AG04449 (cell line): ENCODE measurements around the gene OR4M1.

ENCODE experiments used
- CTCF ChIA-PET: fragments of 350-600 bp; formaldehyde crosslinking; extraction: SDS; loops from one replicate; lab custom pipeline; 2021; ENCODE audit warnings: antibody characterized with exemption; lab: Yijun Ruan, JAX
- POLR2A ChIA-PET: fragments of 400-600, 350-600 bp; formaldehyde crosslinking; extraction: SDS; loops from one replicate; lab custom pipeline; 2020; ENCODE audit warnings: antibody characterized with exemption, inconsistent platforms; lab: Yijun Ruan, JAX
- DNase-seq: peaks from one replicate; pipeline ENCODE4 v3.0.0-alpha.2; 2010; ENCODE audit warnings: low read depth, low spot score
- H3K4me3 ChIP-seq: 2 replicates; pipeline ENCODE4 v1.5.1; 2011; ENCODE audit warnings: low read depth, mild to moderate bottlenecking, control low read depth, low read length
- TF ChIP-seq, protein P1 (sequence below): IDR thresholded peaks from one replicate; pipeline ENCODE4 v1.5.1; 2011; ENCODE audit warnings: mild to moderate bottlenecking, moderate library complexity, low read length, control low read depth, inconsistent platforms; ENCODE audit not compliant: insufficient read depth; ENCODE audit errors: missing control alignments

The OR4M1 gene

DNA sequence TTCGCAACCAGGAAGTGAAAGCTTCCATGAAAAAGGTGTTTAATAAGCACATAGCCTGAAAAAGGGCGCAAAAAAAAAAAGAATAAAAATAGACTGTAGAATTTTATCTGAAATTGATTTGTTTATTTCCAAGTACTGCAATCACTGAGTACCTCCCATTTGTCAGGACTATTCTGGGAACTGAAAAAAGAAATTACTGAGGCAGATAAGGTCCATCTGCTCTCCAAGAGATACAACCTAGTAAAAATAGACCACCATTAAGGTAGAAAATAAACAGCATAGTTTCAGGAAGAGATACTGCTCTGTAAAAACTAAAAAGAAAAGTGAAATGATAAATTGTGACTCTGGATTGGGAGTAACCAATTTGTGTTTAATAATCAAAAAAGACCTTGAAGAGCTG, 55.0 kb downstream of the OR4M1 start:
- H3K4me3 ChIP-seq, result no peak overlapping the region
- no peak for DNase-seq
- ChIA-PET CTCF (no interaction called here), POLR2A (no interaction called here)
- TF ChIP-seq, protein P1, sequence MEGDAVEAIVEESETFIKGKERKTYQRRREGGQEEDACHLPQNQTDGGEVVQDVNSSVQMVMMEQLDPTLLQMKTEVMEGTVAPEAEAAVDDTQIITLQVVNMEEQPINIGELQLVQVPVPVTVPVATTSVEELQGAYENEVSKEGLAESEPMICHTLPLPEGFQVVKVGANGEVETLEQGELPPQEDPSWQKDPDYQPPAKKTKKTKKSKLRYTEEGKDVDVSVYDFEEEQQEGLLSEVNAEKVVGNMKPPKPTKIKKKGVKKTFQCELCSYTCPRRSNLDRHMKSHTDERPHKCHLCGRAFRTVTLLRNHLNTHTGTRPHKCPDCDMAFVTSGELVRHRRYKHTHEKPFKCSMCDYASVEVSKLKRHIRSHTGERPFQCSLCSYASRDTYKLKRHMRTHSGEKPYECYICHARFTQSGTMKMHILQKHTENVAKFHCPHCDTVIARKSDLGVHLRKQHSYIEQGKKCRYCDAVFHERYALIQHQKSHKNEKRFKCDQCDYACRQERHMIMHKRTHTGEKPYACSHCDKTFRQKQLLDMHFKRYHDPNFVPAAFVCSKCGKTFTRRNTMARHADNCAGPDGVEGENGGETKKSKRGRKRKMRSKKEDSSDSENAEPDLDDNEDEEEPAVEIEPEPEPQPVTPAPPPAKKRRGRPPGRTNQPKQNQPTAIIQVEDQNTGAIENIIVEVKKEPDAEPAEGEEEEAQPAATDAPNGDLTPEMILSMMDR, result no peak
